GM18909 (cell line): ENCODE data around the gene CDKN2AIPNL.
"Not testable (repeated sequence)": the region's sequence is repeated elsewhere in the genome, so short reads cannot be mapped to it uniquely, and the experiment has no call there.

Experiments
- ATAC-seq: cut with Tn5 transposase; IDR thresholded peaks from one replicate; pipeline ENCODE4 v1.9.1; 2021; ENCODE audit warnings: mild to moderate bottlenecking; ENCODE audit not compliant: unreplicated experiment, poor library complexity

CDKN2AIPNL gene

GRCh38 chr5:134409321-134409720, 2.4 kb downstream of the CDKN2AIPNL start:
- no peak for ATAC-seq

- ATAC-seq: no peak
These were observed 5.3 kb downstream of the CDKN2AIPNL start for GRCh38 chr5:134406390-134406789.

GRCh38 chr5:134403951-134404350, 7.7 kb downstream of the CDKN2AIPNL start:
- ATAC-seq: no peak

GRCh38 chr5:134398609-134399155, 13.0 kb downstream of the CDKN2AIPNL start:
- no peak for ATAC-seq

- no peak for ATAC-seq
These were observed 14.5 kb downstream of the CDKN2AIPNL start for GRCh38 chr5:134397196-134397595.

GRCh38 chr5:134396274-134396673, 15.4 kb downstream of the CDKN2AIPNL start:
- no peak for ATAC-seq

- no peak for ATAC-seq
These were observed 16.7 kb downstream of the CDKN2AIPNL start for GRCh38 chr5:134394932-134395331.

GRCh38 chr5:134392301-134392700, 19.4 kb downstream of the CDKN2AIPNL start:
- no peak for ATAC-seq

- ATAC-seq: no peak
These were observed 24.2 kb downstream of the CDKN2AIPNL start for GRCh38 chr5:134387443-134387842.

GRCh38 chr5:134383980-134384697, 27.5 kb downstream of the CDKN2AIPNL start:
- no peak for ATAC-seq

GRCh38 chr5:134382204-134382603, 29.5 kb downstream of the CDKN2AIPNL start:
- ATAC-seq: not testable (repeated sequence)

- no peak for ATAC-seq
These were observed 31.3 kb downstream of the CDKN2AIPNL start for GRCh38 chr5:134380346-134380745.

GRCh38 chr5:134374232-134374631, 37.4 kb downstream of the CDKN2AIPNL start:
- ATAC-seq: no peak

- ATAC-seq: not testable (repeated sequence)
These were observed 38.0 kb downstream of the CDKN2AIPNL start for GRCh38 chr5:134373633-134374032.

GRCh38 chr5:134371834-134372340, 39.8 kb downstream of the CDKN2AIPNL start:
- ATAC-seq: no peak

GRCh38 chr5:134370871-134371833, 40.5 kb downstream of the CDKN2AIPNL start, which contains the start of gene UBE2B:
Gene UBE2B, plus strand, starts transcription at chr5:134371569. Its CDS starts 27 bp downstream, at chr5:134371596.
- peak; percentile 80 for ATAC-seq

- peak; percentile 16 for ATAC-seq
These were observed 41.3 kb downstream of the CDKN2AIPNL start for GRCh38 chr5:134370311-134370870.

- no peak for ATAC-seq
These were observed 46.1 kb downstream of the CDKN2AIPNL start for GRCh38 chr5:134365604-134366003.

- ATAC-seq: no peak
These were observed 56.0 kb downstream of the CDKN2AIPNL start for GRCh38 chr5:134355681-134356080.
